Astrocyte of the spinal cord (primary cell): ENCODE measurements around the gene RAPSN.

Experiments used
- DNase-seq: peaks from one replicate; pipeline ENCODE4 v3.0.0; 2011; ENCODE audit warnings: low read depth, low spot score
- H3K4me3 ChIP-seq: 2 replicates; pipeline ENCODE4 v1.5.1; 2011; ENCODE audit warnings: low read depth, mild to moderate bottlenecking, low read length, moderate library complexity
- in situ Hi-C: cut with HindIII; loops from 2 replicates; pipeline ENCODE4 v1.10.0; 2017; ENCODE audit warnings: low sequenced_read_pairs
- TF ChIP-seq, protein P1 (sequence below): IDR thresholded peaks from 2 replicates; pipeline ENCODE4 v1.5.1; 2012; ENCODE audit warnings: low read depth, mild to moderate bottlenecking, low read length, inconsistent platforms

The RAPSN gene

DNA sequence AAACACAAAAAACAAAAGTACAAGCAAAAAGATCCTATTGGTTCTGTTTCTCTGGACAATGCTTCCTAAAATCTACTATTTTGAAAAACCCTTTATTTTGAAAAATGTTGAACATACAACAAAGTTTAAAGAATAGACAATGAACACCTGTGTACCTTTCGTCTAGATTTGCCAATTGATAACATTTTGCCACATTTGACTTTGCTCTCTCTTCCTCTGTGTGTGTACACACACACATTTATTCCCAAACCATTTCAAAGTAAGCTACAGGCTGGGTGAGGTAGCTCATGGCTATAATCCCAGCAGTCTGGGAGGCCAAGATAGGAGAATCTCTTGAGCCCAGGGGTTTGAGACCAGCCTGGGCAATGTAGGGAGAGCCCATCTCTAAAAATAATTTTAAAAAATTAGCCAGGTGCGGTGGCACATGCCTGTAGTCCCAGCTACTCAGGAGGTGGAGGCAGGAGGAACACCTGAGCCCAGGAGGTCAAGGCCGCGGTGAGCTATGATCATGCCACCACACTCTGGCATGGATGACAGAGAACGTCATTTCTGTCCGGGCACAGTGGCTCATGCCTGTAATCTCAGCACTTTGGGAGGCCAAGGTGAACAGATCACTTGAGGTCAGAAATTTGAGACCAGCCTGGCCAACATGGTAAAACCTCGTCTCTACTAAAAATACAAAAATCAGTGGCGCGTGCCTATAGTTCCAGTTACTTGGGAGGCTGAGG lies 17.4 kb downstream of the RAPSN start:
- in situ Hi-C loops, result no loop called here

GRCh38 chr11:47430524-47430923 lies 18.4 kb downstream of the RAPSN start:
- TF ChIP-seq, protein P1, sequence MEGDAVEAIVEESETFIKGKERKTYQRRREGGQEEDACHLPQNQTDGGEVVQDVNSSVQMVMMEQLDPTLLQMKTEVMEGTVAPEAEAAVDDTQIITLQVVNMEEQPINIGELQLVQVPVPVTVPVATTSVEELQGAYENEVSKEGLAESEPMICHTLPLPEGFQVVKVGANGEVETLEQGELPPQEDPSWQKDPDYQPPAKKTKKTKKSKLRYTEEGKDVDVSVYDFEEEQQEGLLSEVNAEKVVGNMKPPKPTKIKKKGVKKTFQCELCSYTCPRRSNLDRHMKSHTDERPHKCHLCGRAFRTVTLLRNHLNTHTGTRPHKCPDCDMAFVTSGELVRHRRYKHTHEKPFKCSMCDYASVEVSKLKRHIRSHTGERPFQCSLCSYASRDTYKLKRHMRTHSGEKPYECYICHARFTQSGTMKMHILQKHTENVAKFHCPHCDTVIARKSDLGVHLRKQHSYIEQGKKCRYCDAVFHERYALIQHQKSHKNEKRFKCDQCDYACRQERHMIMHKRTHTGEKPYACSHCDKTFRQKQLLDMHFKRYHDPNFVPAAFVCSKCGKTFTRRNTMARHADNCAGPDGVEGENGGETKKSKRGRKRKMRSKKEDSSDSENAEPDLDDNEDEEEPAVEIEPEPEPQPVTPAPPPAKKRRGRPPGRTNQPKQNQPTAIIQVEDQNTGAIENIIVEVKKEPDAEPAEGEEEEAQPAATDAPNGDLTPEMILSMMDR, result no peak
- no peak for DNase-seq
- H3K4me3 ChIP-seq, result no peak overlapping the region
- in situ Hi-C loops, result no loop called here

More for the DNA sequence above, 17.4 kb downstream of the RAPSN start:
- no peak overlapping the region for H3K4me3 ChIP-seq
- TF ChIP-seq, protein P1, result no peak
- no peak for DNase-seq

DNA sequence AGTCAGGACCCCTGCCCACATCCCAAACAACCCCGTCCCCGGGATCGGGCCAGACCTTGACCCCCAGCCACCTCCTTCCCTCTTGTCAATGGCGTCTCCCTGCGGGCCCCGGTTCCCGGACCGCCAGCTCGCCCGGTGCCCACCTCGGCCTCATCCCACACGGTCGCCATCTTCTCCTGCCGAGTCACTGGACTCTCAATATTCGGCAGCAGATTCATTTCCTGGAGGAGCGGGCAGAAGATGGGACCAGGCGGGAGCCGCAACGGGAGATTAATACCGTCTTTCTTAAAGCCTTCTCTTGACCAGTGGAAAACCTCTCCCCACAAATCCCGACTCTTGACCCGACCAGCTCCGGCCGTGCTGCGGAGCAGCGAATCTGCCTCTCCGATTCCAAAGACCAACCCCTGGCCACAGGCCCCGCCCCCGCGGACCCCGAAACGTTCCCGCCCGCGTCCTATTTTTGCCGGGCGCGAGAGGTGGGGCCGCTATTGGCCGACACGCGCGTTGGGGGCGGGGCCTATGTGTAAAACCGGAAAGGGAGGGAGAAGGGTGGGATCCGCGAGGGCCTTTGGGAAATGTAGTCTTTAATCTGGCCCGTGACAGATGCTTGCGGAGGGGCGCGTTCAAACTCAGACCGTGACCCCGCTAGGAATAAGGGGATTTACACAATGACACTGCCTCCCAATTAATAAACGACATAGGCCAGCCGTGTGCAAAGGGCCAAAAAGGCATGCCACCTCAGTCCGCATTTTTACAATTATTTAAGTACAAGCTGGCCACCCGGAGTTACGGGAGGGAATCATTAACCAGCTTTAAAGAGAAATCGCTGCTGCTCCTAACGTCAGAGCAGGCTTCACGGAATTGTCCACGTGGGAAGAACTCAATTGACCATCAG lies 22.6 kb downstream of the RAPSN start, which contains the start of gene PSMC3:
Gene PSMC3 (minus strand): TSS at position 378 of the 895 bp plus-strand sequence. CDS start 160 bp downstream, at position 218.
- peak within 1 kb of the TSS; percentile 100 for H3K4me3 ChIP-seq
- TF ChIP-seq, protein P1, result no peak
- in situ Hi-C loops, result no loop called here
- peak; percentile 97 for DNase-seq

DNA sequence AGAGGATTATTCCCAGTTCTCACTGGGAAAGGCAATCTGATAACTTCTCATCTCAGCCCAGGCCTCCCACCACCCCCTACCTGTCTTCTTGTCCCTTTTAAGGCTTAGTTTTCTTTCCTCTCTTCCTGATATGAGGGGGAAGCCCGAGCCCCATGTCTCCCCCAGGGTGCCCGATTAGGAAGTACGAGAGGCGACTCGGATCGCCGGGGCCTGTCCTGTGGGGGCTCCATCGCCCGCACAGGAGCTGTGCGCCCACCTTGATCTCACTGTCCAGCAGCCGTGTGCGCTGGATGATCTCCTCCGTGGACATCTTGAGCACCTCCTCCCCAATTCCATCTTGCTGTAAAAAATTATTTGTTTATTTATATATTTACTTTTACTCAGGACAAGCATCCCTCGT lies 23.3 kb downstream of the RAPSN start:
- TF ChIP-seq, protein P1, result no peak
- in situ Hi-C loops, result no loop called here
- no peak for DNase-seq
- H3K4me3 ChIP-seq, result peak overlapping the region; percentile 100

DNA sequence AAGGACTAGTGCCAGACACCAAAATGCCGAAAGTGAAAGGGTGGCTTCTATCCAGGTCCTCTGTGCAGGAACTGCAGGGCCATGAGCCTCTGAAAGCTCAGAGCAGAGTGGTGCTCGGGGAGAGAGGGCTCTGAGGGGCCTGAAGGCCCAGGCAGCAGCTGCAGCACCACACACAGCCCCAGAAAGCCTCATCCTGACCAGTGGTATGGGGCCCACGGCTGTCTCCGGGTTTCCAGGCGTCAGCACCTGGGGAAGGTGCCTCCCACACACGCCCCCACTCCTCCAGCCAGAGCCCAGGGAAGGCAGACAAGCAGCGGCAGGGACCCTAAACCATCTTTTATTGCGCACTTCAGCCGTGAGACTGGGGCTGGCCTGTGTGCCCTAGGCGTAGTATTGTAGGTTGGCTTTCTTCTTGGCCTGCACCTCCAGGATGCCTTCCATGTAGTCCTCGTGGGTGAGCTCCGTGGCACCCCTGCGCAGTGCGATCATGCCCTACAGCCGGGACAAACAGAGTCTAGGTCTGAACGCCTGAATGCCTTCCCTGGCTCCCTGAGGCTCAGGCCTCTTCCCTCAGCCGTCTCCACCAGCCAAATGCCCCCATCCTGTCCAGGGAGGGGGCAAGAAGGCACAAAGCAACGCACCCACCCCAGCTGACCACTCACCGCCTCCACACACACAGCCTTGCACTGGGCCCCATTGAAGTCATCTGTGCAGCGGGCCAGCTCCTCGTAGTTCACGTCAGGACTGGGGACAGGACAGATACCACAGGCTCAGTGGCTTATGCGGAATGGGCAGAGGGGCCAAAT lies 30.3 kb downstream of the RAPSN start:
- no peak overlapping the region for H3K4me3 ChIP-seq
- TF ChIP-seq, protein P1, result no peak
- DNase-seq, result no peak
- in situ Hi-C loops, result no loop called here

- H3K4me3 ChIP-seq, result no peak overlapping the region
- TF ChIP-seq, protein P1, result no peak
- in situ Hi-C loops, result no loop called here
- DNase-seq, result no peak
Measured at GRCh38 chr11:47417712-47418111, 31.2 kb downstream of the RAPSN start.
